Osteocyte (in vitro differentiated cells): ENCODE results near the gene MLST8. TPM values are rescaled to one million over a fixed set of nuclear protein-coding genes. Genes with fewer than 3 reads are reported as not detected.

Source experiments
- DNase-seq: peaks from one replicate; pipeline ENCODE4 v3.0.0; 2021; ENCODE audit warnings: mixed read lengths; ENCODE audit not compliant: unreplicated experiment; ENCODE audit errors: extremely low spot score
- H3K27ac Mint-ChIP-seq: one replicate; pipeline ENCODE4 v1.8.0; 2021; ENCODE audit warnings: mild to moderate bottlenecking, mixed read lengths; ENCODE audit not compliant: unreplicated experiment
- H3K27me3 Mint-ChIP-seq: one replicate; pipeline ENCODE4 v1.8.0; 2021; ENCODE audit warnings: mixed read lengths; ENCODE audit not compliant: unreplicated experiment
- H3K36me3 Mint-ChIP-seq: one replicate; pipeline ENCODE4 v1.8.0; 2021; ENCODE audit warnings: mixed read lengths; ENCODE audit not compliant: unreplicated experiment
- H3K4me1 Mint-ChIP-seq: one replicate; pipeline ENCODE4 v1.8.0; 2021; ENCODE audit warnings: mixed read lengths; ENCODE audit not compliant: unreplicated experiment
- H3K4me3 Mint-ChIP-seq: one replicate; pipeline ENCODE4 v1.8.0; 2021; ENCODE audit warnings: mild to moderate bottlenecking, moderate library complexity, mixed read lengths; ENCODE audit not compliant: unreplicated experiment
- H3K9me3 Mint-ChIP-seq: one replicate; pipeline ENCODE4 v1.8.0; 2021; ENCODE audit warnings: mixed read lengths; ENCODE audit not compliant: unreplicated experiment
- CTCF ChIP-seq: fragments of 200-600 bp; sonication (generic); IDR thresholded peaks from 2 replicates; pipeline ENCODE4 v1.5.0; 2021; ENCODE audit warnings: antibody characterized with exemption, mild to moderate bottlenecking, moderate library complexity
- total RNA-seq: library from RNA; stranded (reverse); gene quantifications from 2 replicates; pipeline ENCODE4 v1.2.1, GENCODE V29; 2021

The MLST8 gene
- total RNA-seq, 1 donor from 2014 or later = 60.2 TPM

DNA sequence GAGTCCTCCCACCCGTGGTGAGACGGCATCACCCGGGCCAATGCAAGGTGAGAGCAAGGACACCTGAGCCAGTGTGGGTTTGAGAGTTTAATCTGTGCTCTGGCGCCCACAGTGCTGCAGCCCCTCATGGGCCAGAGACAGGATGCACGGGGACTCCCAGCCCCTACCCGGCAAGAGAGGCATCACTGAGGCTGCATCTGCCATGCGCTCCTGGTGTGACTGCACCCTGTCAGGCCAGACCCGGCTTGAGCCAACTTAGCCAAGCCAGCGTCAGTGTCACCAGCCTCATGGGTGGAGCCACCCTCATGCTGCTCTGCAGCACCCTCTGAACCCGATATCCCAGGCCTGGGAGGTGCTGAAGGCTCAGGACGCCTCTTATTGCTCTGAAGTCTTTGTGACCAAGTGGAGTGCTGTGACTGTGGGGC, 6.7 kb downstream of the MLST8 start:
- peaks cover 9% of the 10 kb centered on the region for H3K36me3 Mint-ChIP-seq
- peak overlapping the region; percentile 7 for H3K27ac Mint-ChIP-seq
- H3K4me3 Mint-ChIP-seq = peak overlapping the region; percentile 42
- H3K27me3 Mint-ChIP-seq = no peaks in the 10 kb centered on the region
- no peak for TF ChIP-seq CTCF
- H3K9me3 Mint-ChIP-seq = no peaks in the 10 kb centered on the region
- H3K4me1 Mint-ChIP-seq = peaks cover 26% of the 10 kb centered on the region
- DNase-seq = no peak

DNA sequence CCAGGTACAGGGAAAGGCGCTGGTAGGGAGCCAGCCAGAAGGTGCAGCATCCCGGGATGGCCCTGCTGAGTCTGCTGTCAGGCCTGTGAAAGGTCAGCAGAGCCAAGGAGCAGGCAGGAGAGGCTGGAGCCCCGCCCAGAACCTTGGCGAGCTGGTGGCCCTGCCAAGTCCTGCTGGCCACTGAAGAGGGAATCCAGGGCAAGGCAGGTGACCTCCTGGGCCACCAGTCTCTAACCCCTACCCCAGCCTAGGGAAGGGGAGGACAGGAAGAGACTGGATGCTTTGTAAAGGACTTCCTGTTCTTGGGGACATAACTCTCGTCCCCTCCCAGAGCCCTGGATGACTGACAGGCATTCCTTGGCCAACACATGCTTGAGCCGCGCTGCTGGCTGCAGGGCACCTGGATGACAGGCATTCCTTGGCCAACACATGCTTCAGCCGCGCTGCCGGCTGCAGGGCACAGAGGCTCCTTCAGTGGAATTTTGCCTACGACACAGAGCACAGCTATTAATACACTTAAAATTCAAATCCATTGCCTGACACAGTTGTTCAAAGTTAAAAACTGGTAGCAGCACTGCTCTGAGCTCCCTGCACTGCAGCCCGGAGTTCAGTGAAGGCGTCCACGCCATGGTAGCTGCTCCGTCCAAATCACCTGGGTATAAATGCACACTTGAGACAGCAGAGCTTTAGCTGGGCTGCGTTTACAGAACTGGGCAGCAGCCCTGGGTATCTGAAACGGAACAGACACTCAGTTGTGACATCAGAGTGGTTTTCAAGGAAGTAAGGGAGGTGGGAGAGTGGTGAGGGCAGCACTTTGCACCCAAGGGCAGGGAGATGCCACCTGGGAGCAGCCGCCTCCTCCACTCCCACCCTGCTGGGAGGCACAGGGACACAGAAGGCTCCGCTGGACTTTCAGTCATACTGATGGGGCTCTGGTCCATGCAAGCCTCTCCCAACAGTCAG, 7.4 kb downstream of the MLST8 start:
- no peaks in the 10 kb centered on the region for H3K9me3 Mint-ChIP-seq
- peak overlapping the region; percentile 72 for H3K4me3 Mint-ChIP-seq
- H3K36me3 Mint-ChIP-seq = peaks cover 5% of the 10 kb centered on the region
- no peaks in the 10 kb centered on the region for H3K27me3 Mint-ChIP-seq
- no peak for DNase-seq
- peak overlapping the region; percentile 31 for H3K27ac Mint-ChIP-seq
- TF ChIP-seq CTCF = no peak
- H3K4me1 Mint-ChIP-seq = peaks cover 22% of the 10 kb centered on the region

DNA sequence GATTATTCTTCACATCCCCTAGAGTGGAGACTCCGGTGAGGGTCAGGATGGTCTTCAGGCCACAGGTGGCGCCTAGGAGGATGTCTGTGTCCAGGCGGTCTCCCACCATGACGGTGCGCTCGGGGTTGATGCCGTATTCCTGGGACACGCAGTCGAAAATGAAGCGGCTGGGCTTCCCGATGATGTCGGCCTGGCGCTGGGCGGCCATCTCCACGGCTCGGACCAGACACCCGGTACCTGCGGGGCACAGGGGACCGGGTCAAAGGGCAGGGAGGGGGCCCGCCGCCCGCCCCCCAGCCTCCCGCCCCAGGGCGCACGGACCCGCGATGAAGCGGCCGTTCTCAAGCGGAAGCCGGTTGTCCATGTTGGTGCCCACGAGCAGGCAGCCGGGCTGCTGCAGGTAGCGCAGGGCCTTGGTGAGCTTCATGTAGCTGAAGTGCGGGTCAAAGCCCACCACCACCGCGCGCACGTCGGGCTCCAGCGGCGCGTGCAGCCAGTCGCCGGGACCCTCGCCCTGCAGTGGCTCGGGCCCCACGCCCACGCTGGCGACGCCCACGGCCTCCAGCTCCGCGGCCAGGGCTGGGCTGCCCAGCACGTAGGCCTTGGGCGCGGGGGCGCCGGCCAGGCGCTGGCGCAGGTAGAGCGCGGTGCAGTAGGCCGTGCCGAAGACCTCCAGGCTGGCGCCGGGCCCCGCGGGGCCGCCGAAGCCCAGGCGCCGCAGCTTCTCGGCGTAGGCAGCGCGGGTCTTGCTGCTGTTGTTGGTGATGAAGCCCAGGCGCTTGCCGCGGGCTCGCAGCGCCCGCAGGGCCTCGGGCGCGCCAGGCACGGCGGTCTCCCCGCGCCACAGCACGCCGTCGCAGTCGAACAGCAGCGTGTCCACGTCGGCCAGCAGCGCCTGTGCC, 8.8 kb downstream of the MLST8 start:
- DNase-seq = no peak
- peak overlapping the region; percentile 72 for H3K4me3 Mint-ChIP-seq
- peaks cover 3% of the 10 kb centered on the region for H3K36me3 Mint-ChIP-seq
- peak overlapping the region; percentile 28 for H3K27ac Mint-ChIP-seq
- H3K9me3 Mint-ChIP-seq = no peaks in the 10 kb centered on the region
- no peaks in the 10 kb centered on the region for H3K27me3 Mint-ChIP-seq
- TF ChIP-seq CTCF = no peak
- H3K4me1 Mint-ChIP-seq = peaks cover 21% of the 10 kb centered on the region

GRCh38 chr16:2214719-2214968, 9.4 kb downstream of the MLST8 start, which contains the start of gene PGP:
Gene PGP (minus strand): TSS chr16:2214840. CDS start chr16:2214777, 63 bp downstream.
- TF ChIP-seq CTCF = no peak
- no peaks in the 10 kb centered on the region for H3K27me3 Mint-ChIP-seq
- H3K4me1 Mint-ChIP-seq = peaks cover 21% of the 10 kb centered on the region
- peak within 1 kb of the TSS; percentile 74 for H3K4me3 Mint-ChIP-seq
- H3K36me3 Mint-ChIP-seq = peaks cover 3% of the 10 kb centered on the region
- H3K27ac Mint-ChIP-seq = peak within 1 kb of the TSS; percentile 90
- no peaks in the 10 kb centered on the region for H3K9me3 Mint-ChIP-seq
- DNase-seq = no peak

GRCh38 chr16:2216330-2216729, 11.1 kb downstream of the MLST8 start:
- Mint-ChIP-seq H3K27ac (no peak overlapping the region), H3K4me1 (peaks cover 21% of the 10 kb centered on the region), H3K4me3 (peak overlapping the region; percentile 74), H3K9me3 (no peaks in the 10 kb centered on the region), H3K27me3 (no peaks in the 10 kb centered on the region), H3K36me3 (no peaks in the 10 kb centered on the region)
- DNase-seq = no peak
- TF ChIP-seq CTCF = no peak
